ENCODE measurements around the gene ULBP1.
A peak's percentile ranks its signal among the peaks of the same experiment; 100 is the strongest.
"Not testable (repeated sequence)": the region's sequence is repeated elsewhere in the genome, so short reads cannot be mapped to it uniquely, and the experiment has no call there.

Gene ULBP1

GRCh38 chr6:149929422-149929821 is 34.3 kb upstream of the ULBP1 start:
- in situ Hi-C loops (cut with MboI; ENCODE audit: low pct_unique_long_range_greater_than_20kb, low sequenced_read_pairs) = no loop called here
- peak; percentile 33 for DNase-seq

GRCh38 chr6:149931501-149931900 is 32.2 kb upstream of the ULBP1 start:
- in situ Hi-C loops (cut with MboI; ENCODE audit: low pct_unique_long_range_greater_than_20kb, low sequenced_read_pairs) = loop anchor here (10.0 kb wide), 1 partner anchor 73 kb away; no protein-coding TSS in a partner anchor
- DNase-seq = no peak

GRCh38 chr6:149933036-149933435 is 30.7 kb upstream of the ULBP1 start:
- in situ Hi-C loops (cut with MboI; ENCODE audit: low pct_unique_long_range_greater_than_20kb, low sequenced_read_pairs) = loop anchor here (10.0 kb wide), 1 partner anchor 72 kb away; no protein-coding TSS in a partner anchor
- DNase-seq = no peak

- in situ Hi-C loops (cut with MboI; ENCODE audit: low pct_unique_long_range_greater_than_20kb, low sequenced_read_pairs) = loop anchor here (10.0 kb wide), 1 partner anchor 71 kb away; no protein-coding TSS in a partner anchor
- no peak for DNase-seq
Measured at GRCh38 chr6:149933461-149933860, 30.3 kb upstream of the ULBP1 start.

- in situ Hi-C loops (cut with MboI; ENCODE audit: low pct_unique_long_range_greater_than_20kb, low sequenced_read_pairs) = loop anchor here (10.0 kb wide), 1 partner anchor 70 kb away; no protein-coding TSS in a partner anchor
- DNase-seq = peak; percentile 82
Measured at GRCh38 chr6:149934249-149935156, 29.2 kb upstream of the ULBP1 start.

GRCh38 chr6:149935246-149935645 is 28.5 kb upstream of the ULBP1 start:
- in situ Hi-C loops (cut with MboI; ENCODE audit: low pct_unique_long_range_greater_than_20kb, low sequenced_read_pairs) = loop anchor here (10.0 kb wide), 1 partner anchor 70 kb away; no protein-coding TSS in a partner anchor

GRCh38 chr6:149935668-149936067 is 28.1 kb upstream of the ULBP1 start:
- no peak for DNase-seq
- in situ Hi-C loops (cut with MboI; ENCODE audit: low pct_unique_long_range_greater_than_20kb, low sequenced_read_pairs) = loop anchor here (10.0 kb wide), 1 partner anchor 69 kb away; no protein-coding TSS in a partner anchor

More at GRCh38 chr6:149935246-149935645, 28.5 kb upstream of the ULBP1 start:
- DNase-seq = no peak

GRCh38 chr6:149936743-149937142 is 27.0 kb upstream of the ULBP1 start:
- DNase-seq = no peak
- in situ Hi-C loops (cut with MboI; ENCODE audit: low pct_unique_long_range_greater_than_20kb, low sequenced_read_pairs) = loop anchor here (10.0 kb wide), 1 partner anchor 68 kb away; no protein-coding TSS in a partner anchor

GRCh38 chr6:149938013-149938570 is 25.7 kb upstream of the ULBP1 start:
- DNase-seq = not testable (repeated sequence)
- in situ Hi-C loops (cut with MboI; ENCODE audit: low pct_unique_long_range_greater_than_20kb, low sequenced_read_pairs) = loop anchor here (10.0 kb wide), 1 partner anchor 67 kb away; no protein-coding TSS in a partner anchor

GRCh38 chr6:149938571-149939355 is 25.0 kb upstream of the ULBP1 start:
- in situ Hi-C loops (cut with MboI; ENCODE audit: low pct_unique_long_range_greater_than_20kb, low sequenced_read_pairs) = loop anchor here (10.0 kb wide), 1 partner anchor 66 kb away; no protein-coding TSS in a partner anchor
- DNase-seq = no peak

- no peak for DNase-seq
- in situ Hi-C loops (cut with MboI; ENCODE audit: low pct_unique_long_range_greater_than_20kb, low sequenced_read_pairs) = loop anchor here (10.0 kb wide), 1 partner anchor 65 kb away; no protein-coding TSS in a partner anchor
Measured at GRCh38 chr6:149939356-149939648, 24.4 kb upstream of the ULBP1 start.

GRCh38 chr6:149939909-149940671 is 23.7 kb upstream of the ULBP1 start:
- in situ Hi-C loops (cut with MboI; ENCODE audit: low pct_unique_long_range_greater_than_20kb, low sequenced_read_pairs) = loop anchor here (10.0 kb wide), 1 partner anchor 65 kb away; no protein-coding TSS in a partner anchor
- DNase-seq = no peak

- DNase-seq = no peak
- in situ Hi-C loops (cut with MboI; ENCODE audit: low pct_unique_long_range_greater_than_20kb, low sequenced_read_pairs) = no loop called here
Measured at GRCh38 chr6:149940672-149940982, 23.1 kb upstream of the ULBP1 start.

GRCh38 chr6:149941583-149942460 is 21.9 kb upstream of the ULBP1 start, which contains the start of gene ULBP2:
ULBP2 (plus strand) TSS chr6:149942014; CDS start chr6:149942073, 59 bp downstream.
- DNase-seq = peak; percentile 94
- in situ Hi-C loops (cut with MboI; ENCODE audit: low pct_unique_long_range_greater_than_20kb, low sequenced_read_pairs) = no loop called here

GRCh38 chr6:149942461-149942829 is 21.3 kb upstream of the ULBP1 start:
- DNase-seq = no peak

GRCh38 chr6:149943321-149943720 is 20.4 kb upstream of the ULBP1 start:
- DNase-seq; in situ Hi-C loops (cut with MboI; ENCODE audit: low pct_unique_long_range_greater_than_20kb, low sequenced_read_pairs): not testable (repeated sequence)

More at GRCh38 chr6:149942461-149942829, 21.3 kb upstream of the ULBP1 start:
- in situ Hi-C loops (cut with MboI; ENCODE audit: low pct_unique_long_range_greater_than_20kb, low sequenced_read_pairs) = no loop called here

GRCh38 chr6:149945276-149945675 is 18.5 kb upstream of the ULBP1 start:
- in situ Hi-C loops (cut with MboI; ENCODE audit: low pct_unique_long_range_greater_than_20kb, low sequenced_read_pairs); DNase-seq: not testable (repeated sequence)

- DNase-seq; in situ Hi-C loops (cut with MboI; ENCODE audit: low pct_unique_long_range_greater_than_20kb, low sequenced_read_pairs): not testable (repeated sequence)
Measured at GRCh38 chr6:149946631-149947030, 17.1 kb upstream of the ULBP1 start.
